Cardiac muscle cell (in vitro differentiated cells and primary cell): Measurements from ENCODE around the gene OIP5. TPM values are rescaled to one million over a fixed set of nuclear protein-coding genes. Genes with fewer than 3 reads are reported as not detected.
"Not testable (repeated sequence)": the region's sequence is repeated elsewhere in the genome, so short reads cannot be mapped to it uniquely, and the experiment has no call there.

Source experiments
- DNase-seq, 2 donors: peaks; one replicate each; pipeline versions ENCODE4 v3.0.0 to v3.0.0-alpha.2; 2010 to 2017; ENCODE audit warnings: low read depth in 1 of 2, low spot score in 1 of 2
- H3K27ac ChIP-seq: fragments of 200-600 bp; sonication (generic); 2 replicates; pipeline ENCODE4 v1.5.1; 2016
- H3K27me3 ChIP-seq: fragments of 200-600 bp; sonication (generic); 2 replicates; pipeline ENCODE4 v1.6.0; 2016; ENCODE audit warnings: control low read depth
- H3K36me3 ChIP-seq: fragments of 200-600 bp; sonication (generic); 2 replicates; pipeline ENCODE4 v1.5.1; 2016; ENCODE audit warnings: control low read depth
- H3K4me1 ChIP-seq: fragments of 200-600 bp; sonication (generic); 2 replicates; pipeline ENCODE4 v1.8.1; 2017; ENCODE audit warnings: low read depth, mild to moderate bottlenecking, mixed run types
- H3K4me3 ChIP-seq: fragments of 200-600 bp; sonication (generic); 2 replicates; pipeline ENCODE4 v1.5.1; 2016; ENCODE audit warnings: mild to moderate bottlenecking
- H3K9me3 ChIP-seq: fragments of 200-600 bp; sonication (generic); 2 replicates; pipeline ENCODE4 v1.5.1; 2017; ENCODE audit warnings: low read depth, mild to moderate bottlenecking, control low read depth
- polyA plus RNA-seq: library from polyadenylated mRNA; unstranded; fragments of >200 nt; fragmentation: Nextera tagmentation; extraction: Ambion mirVana; gene quantifications from 2 replicates; pipeline ENCODE4 v1.2.1, GENCODE V29; 2016
- total RNA-seq: library from RNA; depleted of rRNA; stranded (reverse); fragments of >200 nt; gene quantifications from 2 replicates; pipeline ENCODE4 v1.2.3, GENCODE V29; 2016
- TF ChIP-seq, protein P1 (sequence below): IDR thresholded peaks from 2 replicates; pipeline ENCODE4 v1.5.1; 2012; ENCODE audit warnings: low read depth, mild to moderate bottlenecking, low read length

Gene OIP5
- total and polyA plus RNA-seq, 2 experiments from 2014 or later, result 8.4 to 19.8 TPM

DNA sequence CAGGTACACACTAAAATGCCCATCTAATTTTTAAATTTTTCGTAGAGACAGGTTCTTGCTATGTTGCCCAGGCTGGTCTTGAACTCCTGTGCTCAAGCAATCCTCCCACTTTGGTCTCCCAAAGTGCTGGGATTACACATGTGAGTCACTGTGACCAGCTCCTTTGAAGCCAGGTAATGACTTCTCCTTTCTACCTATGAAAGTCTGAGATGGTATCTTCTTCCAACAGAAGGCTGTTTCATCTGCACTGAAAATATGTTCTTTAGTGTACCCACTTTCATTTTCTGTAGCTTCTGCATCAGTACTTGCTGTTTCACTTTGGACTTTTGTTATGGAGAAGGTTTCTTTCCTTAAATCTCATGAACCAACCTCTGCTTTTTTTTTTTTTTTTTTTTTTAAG is 8.8 kb downstream of the OIP5 start:
- Histone ChIP-seq H3K27me3 (no peaks in the 10 kb centered on the region), H3K4me1 (no peaks in the 10 kb centered on the region)

DNA sequence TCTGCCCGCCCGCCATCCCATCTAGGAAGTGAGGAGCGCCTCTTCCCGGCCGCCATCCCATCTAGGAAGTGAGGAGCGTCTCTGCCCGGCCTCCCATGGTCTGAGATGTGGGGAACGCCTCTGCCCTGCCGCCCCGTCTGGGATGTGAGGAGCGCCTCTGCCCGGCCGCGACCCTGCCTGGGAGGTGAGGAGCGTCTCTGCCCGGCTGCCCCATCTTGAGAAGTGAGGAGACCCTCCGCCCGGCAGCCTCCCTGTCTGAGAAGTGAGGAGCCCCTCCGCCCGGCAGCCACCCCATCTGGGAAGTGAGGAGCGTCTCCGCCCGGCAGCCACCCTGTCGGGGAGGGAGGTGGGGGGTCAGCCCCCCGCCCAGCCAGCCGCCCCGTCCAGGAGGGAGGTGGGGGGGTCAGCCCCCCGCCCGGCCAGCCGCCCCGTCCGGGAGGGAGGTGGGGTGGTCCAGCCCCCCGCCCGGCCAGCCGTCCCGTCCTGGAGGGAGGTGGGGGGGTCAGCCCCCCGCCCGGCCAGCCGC is 11.5 kb downstream of the OIP5 start:
- H3K9me3 ChIP-seq, DNase-seq, H3K27ac ChIP-seq, H3K4me1 ChIP-seq, H3K27me3 ChIP-seq, H3K4me3 ChIP-seq, H3K36me3 ChIP-seq: not testable (repeated sequence)

More for the DNA sequence above, 8.8 kb downstream of the OIP5 start:
- no peak overlapping the region for H3K27ac ChIP-seq
- H3K9me3 ChIP-seq, result no peaks in the 10 kb centered on the region
- no peak overlapping the region for H3K4me3 ChIP-seq
- no peak for DNase-seq
- H3K36me3 ChIP-seq, result no peaks in the 10 kb centered on the region
- TF ChIP-seq, protein P1, sequence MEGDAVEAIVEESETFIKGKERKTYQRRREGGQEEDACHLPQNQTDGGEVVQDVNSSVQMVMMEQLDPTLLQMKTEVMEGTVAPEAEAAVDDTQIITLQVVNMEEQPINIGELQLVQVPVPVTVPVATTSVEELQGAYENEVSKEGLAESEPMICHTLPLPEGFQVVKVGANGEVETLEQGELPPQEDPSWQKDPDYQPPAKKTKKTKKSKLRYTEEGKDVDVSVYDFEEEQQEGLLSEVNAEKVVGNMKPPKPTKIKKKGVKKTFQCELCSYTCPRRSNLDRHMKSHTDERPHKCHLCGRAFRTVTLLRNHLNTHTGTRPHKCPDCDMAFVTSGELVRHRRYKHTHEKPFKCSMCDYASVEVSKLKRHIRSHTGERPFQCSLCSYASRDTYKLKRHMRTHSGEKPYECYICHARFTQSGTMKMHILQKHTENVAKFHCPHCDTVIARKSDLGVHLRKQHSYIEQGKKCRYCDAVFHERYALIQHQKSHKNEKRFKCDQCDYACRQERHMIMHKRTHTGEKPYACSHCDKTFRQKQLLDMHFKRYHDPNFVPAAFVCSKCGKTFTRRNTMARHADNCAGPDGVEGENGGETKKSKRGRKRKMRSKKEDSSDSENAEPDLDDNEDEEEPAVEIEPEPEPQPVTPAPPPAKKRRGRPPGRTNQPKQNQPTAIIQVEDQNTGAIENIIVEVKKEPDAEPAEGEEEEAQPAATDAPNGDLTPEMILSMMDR, result no peak

DNA sequence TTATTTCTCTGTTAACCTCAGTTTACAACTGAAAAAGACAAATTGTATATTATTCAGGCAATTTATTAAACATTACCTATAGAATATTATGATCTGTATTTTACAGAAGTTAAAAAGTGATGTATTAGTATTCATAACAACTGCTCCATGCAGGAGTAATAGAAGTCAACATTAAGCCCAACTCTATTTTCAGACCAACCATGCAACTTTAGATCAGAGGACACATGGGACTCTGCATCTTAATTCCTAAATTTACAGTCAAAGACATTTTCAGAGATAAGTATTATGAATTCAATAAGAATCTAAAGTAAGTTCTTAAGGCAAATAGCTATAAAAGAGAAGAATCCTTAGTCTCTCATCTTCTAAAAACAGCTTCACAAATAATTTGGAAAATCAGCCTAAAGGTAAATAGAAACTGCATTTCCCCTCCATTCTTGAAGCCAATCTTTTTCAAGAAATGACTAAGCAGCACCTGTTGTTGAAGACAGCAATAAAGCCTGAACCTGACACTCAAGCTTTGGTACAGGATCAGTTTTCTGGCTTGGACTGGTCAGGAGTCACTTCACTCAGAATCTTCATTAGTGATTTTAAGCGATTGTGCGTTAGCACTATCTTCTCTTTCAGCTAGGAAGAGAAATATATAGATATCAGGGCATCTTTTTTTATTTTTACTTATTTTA is 23.0 kb downstream of the OIP5 start:
- H3K4me3 ChIP-seq, result no peak overlapping the region
- DNase-seq, result no peak
- peaks cover 10% of the 10 kb centered on the region for H3K36me3 ChIP-seq
- H3K4me1 ChIP-seq, result no peaks in the 10 kb centered on the region
- no peaks in the 10 kb centered on the region for H3K27me3 ChIP-seq
- H3K9me3 ChIP-seq, result no peaks in the 10 kb centered on the region
- TF ChIP-seq, protein P1, result no peak
- no peak overlapping the region for H3K27ac ChIP-seq

DNA sequence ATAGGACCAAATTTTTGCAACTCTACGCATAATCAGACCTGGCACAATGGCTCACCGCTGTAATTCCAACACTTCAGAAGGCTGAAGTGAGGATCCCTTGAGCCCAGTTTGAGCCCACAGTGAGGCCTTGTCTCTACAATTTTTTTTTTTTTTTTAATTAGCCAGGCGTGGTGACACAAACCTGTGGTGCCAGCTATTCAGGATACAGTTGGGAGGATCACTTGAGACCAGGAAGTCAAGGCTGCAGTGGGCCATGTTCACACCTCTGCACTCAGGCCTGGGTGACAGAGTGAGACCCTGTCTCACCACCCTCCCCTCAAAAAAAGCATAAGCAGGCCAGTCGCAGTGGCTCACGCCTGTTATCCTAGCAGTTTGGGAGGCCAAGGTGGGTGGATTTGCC is 24.7 kb downstream of the OIP5 start:
- H3K9me3 ChIP-seq, result no peaks in the 10 kb centered on the region
- no peaks in the 10 kb centered on the region for H3K27me3 ChIP-seq
- H3K4me3 ChIP-seq, result no peak overlapping the region
- H3K27ac ChIP-seq, result peak overlapping the region; percentile 63
- TF ChIP-seq, protein P1, result no peak
- DNase-seq, result no peak
- H3K36me3 ChIP-seq, result peaks cover 6% of the 10 kb centered on the region
- no peaks in the 10 kb centered on the region for H3K4me1 ChIP-seq

DNA sequence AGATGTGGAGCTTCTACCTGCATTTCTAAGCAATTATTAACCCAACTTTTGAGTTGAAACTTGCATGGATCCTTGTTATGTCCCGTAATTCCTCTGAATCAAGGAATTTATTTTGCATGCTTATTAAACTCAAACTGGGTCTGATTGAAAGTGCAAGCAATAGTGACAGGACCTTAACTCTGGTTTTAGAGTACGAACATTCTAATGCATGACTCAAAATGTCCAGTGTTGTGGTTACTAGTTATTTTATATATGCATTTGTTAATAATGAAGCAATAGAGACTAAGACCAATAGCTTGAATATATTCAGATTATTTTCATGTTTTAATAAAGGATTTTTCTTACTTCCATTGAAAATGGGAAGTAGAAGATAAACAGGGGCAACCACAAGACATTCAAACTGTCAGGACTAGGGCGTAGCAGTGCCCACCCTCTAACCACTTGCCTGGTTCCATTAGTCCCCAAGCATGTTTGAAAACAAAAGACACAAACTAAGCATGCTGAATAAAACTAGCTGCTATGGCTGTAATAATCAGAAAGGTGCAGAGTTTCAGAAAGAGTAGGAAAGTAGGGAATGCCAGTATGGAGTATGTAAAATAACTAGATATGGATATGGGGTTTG is 28.1 kb downstream of the OIP5 start:
- DNase-seq, result no peak
- no peaks in the 10 kb centered on the region for H3K9me3 ChIP-seq
- H3K27ac ChIP-seq, result peak overlapping the region; percentile 30
- TF ChIP-seq, protein P1, result no peak
- H3K4me3 ChIP-seq, result no peak overlapping the region
- H3K36me3 ChIP-seq, result peaks cover 11% of the 10 kb centered on the region
- H3K27me3 ChIP-seq, result no peaks in the 10 kb centered on the region
- H3K4me1 ChIP-seq, result no peaks in the 10 kb centered on the region

DNA sequence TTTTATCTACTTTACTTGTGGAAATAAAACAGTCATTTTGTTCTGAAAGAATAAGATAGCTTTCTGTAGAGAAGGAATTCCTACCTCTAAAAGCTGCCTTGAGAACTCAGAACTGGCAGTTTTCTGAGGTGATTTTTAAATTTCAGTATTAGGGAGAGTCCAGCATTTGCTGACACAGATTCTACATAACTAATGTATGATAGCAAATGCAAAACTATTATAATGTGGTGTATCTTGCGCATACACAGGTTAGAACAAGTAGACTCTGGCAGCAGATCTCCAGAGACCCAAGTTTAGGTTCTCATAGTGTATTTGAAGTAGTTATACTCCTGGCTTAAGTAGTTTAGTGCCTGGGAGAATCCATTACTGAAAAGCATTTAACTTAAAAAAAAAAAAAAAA is 30.8 kb downstream of the OIP5 start:
- H3K36me3 ChIP-seq, result peaks cover 36% of the 10 kb centered on the region
- no peaks in the 10 kb centered on the region for H3K4me1 ChIP-seq
- no peaks in the 10 kb centered on the region for H3K27me3 ChIP-seq
- TF ChIP-seq, protein P1, result no peak
- no peak overlapping the region for H3K4me3 ChIP-seq
- H3K9me3 ChIP-seq, result no peaks in the 10 kb centered on the region
- H3K27ac ChIP-seq, result peak overlapping the region; percentile 22
- DNase-seq, result no peak

DNA sequence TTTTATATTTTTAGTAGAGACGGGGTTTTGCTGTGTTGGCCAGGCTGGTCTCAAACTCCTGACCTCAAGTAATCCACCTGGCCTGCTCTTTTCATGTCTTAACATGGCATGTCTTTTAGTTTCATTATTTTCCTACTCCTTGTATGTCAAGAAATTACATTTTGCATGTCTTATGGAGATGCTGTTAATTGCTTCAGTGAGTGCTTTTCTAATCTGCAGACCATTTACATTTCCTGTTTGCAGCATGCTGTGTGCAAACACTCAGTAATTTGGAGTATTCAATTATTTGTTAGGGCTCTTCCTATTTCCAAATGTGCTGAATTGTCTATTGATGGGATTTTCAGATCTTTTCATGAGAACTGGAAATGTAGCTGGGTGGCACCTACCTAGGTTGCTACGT is 31.3 kb downstream of the OIP5 start:
- H3K36me3 ChIP-seq, result peaks cover 40% of the 10 kb centered on the region

More for the DNA sequence above, 31.3 kb downstream of the OIP5 start:
- not testable (repeated sequence) for H3K27me3 ChIP-seq, H3K4me1 ChIP-seq, H3K4me3 ChIP-seq, H3K9me3 ChIP-seq, DNase-seq
- H3K27ac ChIP-seq, result peak overlapping the region; percentile 22
